ENCODE data around the gene MYO18B.
"Not testable (repeated sequence)": the region's sequence is repeated elsewhere in the genome, so short reads cannot be mapped to it uniquely, and the experiment has no call there.

GRCh38 chr22:25708430-25708829, 33.6 kb upstream of the MYO18B start:
- not testable (repeated sequence) for TF ChIP-seq CTCF (conservative IDR thresholded peaks at IDR 0.05); ZFX (IDR thresholded peaks at IDR 0.05)

Data from C4-2B (cell line).